Mucosa of rectum (tissue), 2 donors: ENCODE results near the gene C16orf78.
"Not testable (repeated sequence)": the region's sequence is repeated elsewhere in the genome, so short reads cannot be mapped to it uniquely, and the experiment has no call there.

Experiments used
- H3K27ac ChIP-seq, 2 donors: one replicate each; pipeline ENCODE4 v1.7.0; 2013; ENCODE audit warnings: inconsistent platforms in 2 of 2, low read depth in 2 of 2, low read length in 2 of 2
- H3K27me3 ChIP-seq, 2 donors: one replicate each; pipeline ENCODE4 v1.7.0; 2013; ENCODE audit warnings: low read length in 2 of 2; ENCODE audit not compliant: control insufficient read depth in 2 of 2, insufficient read depth in 2 of 2
- H3K36me3 ChIP-seq, 2 donors: one replicate each; pipeline ENCODE4 v1.7.0; 2013; ENCODE audit warnings: low read length in 2 of 2; ENCODE audit not compliant: control insufficient read depth in 2 of 2, insufficient read depth in 2 of 2
- H3K4me1 ChIP-seq, 2 donors: one replicate each; pipeline ENCODE4 v1.7.0; 2013; ENCODE audit warnings: low read length in 2 of 2, mild to moderate bottlenecking in 1 of 2; ENCODE audit not compliant: control insufficient read depth in 2 of 2, insufficient read depth in 2 of 2
- H3K4me3 ChIP-seq, 2 donors: one replicate each; pipeline ENCODE4 v1.7.0; 2013; ENCODE audit warnings: low read length in 2 of 2
- H3K9ac ChIP-seq, 2 donors: one replicate each; pipeline ENCODE4 v1.7.0; 2013; ENCODE audit warnings: low read length in 2 of 2, low read depth in 1 of 2, mild to moderate bottlenecking in 1 of 2
- H3K9me3 ChIP-seq, 2 donors: one replicate each; pipeline ENCODE4 v1.7.0; 2013; ENCODE audit warnings: low read length in 2 of 2; ENCODE audit not compliant: control insufficient read depth in 2 of 2
- donor health status: healthy.
- donor health status: Normal muscosa, but diverticular disease.

Gene C16orf78

DNA sequence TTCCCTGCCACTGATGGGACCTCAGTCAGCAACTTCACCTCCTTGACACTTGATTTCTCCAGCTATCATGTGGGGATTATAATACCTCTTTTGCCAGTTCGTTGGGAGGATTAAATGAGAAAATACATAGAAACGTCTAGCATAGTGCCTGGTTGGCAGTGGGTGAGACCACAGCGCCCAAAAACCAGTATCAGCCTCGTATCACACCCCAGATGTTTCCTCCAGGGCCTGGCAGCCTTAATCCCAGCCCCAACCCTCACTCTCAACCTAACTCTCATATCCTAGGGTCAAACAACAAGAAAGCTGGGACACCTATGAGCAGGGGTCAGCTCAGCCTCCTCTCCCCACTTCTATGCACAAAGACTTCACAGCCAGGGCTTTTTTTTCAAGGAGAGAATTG lies 14.0 kb upstream of the C16orf78 start:
- Histone ChIP-seq H3K36me3 (no peaks in the 10 kb centered on the region), H3K27me3 (no peaks in the 10 kb centered on the region), H3K9ac (no peak overlapping the region), H3K4me1 (peaks cover 4 to 7% of the 10 kb centered on the region in 2 donors), H3K4me3 (no peak overlapping the region), H3K9me3 (no peaks in the 10 kb centered on the region), H3K27ac (no peak overlapping the region)

DNA sequence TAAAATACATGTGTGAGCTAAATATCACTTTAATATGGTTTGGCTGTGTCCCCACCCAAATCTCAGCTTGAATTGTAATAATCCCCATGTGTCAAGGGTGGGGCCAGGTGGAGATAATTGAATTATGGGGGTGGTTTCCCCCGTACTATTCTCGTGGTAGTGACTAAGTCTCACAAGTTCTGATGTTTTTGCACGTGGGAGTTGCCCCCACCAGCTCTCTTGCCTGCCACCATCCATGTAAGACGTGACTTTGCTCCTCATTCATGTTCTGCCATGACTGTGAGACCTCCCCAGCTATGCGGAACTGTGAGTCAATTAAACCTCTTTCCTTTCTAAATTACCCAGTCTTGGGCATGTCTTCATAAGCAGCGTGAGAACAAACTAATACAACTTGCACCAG lies 11.9 kb upstream of the C16orf78 start:
- H3K9ac ChIP-seq, H3K27me3 ChIP-seq, H3K4me1 ChIP-seq, H3K4me3 ChIP-seq, H3K27ac ChIP-seq, H3K36me3 ChIP-seq, H3K9me3 ChIP-seq: not testable (repeated sequence)

DNA sequence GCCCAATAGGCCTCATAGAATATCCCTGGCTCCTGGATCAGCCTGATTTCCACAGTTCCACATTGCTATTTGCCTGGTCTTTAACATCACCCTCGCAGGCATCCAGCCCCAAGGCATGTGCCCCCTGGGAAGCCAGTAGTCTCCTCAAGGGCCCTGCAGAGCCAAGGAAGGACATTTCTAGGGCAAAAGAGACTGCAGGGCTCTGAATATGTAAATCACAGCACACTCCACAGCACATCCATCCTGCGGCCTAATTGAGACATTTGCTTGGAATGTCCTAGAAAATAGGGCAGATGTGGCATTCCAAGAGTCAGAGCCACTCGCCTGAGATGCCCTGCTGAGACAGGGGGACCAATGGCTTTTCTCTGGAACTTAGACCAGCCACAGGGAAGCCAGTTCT lies 11.4 kb upstream of the C16orf78 start:
- no peaks in the 10 kb centered on the region for H3K4me1 ChIP-seq
- no peaks in the 10 kb centered on the region for H3K27me3 ChIP-seq
- no peaks in the 10 kb centered on the region for H3K9me3 ChIP-seq
- H3K4me3 ChIP-seq = no peak overlapping the region
- H3K36me3 ChIP-seq = no peaks in the 10 kb centered on the region
- H3K27ac ChIP-seq = no peak overlapping the region
- H3K9ac ChIP-seq = no peak overlapping the region

DNA sequence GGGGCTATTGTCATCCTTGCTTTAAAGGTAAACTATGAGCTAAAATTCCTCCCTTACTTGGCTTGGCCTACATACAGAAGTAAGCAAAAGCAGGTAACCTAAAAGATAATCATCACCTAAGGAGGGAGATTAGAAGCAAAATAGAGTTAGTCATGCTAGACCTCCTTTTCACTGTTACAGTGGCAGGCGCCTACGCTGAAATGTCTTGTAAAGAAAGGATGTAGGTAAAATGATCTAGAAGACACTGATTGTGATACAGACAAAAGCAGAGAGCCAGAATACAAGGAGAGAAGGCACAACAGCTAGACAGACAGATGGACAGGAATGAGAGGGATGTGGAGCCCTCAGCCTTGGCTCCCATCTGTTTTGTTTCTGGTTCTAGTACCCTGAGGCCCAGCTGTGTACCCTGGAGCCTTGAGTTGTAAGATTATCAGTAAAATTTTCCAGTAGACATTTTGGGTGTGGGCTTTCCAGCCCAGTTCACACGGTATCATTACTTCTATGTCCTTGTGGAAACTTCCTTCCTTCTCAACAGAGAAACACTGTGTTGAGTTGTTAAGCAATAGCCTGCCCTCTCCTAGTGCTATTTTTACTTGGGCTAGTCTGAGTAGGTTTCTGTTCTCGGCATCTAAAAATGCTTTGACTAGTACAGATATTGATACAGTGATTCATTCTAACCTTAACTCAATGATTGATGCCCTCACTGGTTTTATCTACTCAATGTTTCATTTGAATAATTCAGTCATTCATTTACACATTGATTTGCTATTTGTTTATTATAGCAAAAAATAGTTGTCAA lies 7.7 kb upstream of the C16orf78 start:
- Histone ChIP-seq H3K9me3 (no peaks in the 10 kb centered on the region), H3K9ac (no peak overlapping the region), H3K4me1 (no peaks in the 10 kb centered on the region), H3K36me3 (no peaks in the 10 kb centered on the region), H3K27me3 (no peaks in the 10 kb centered on the region), H3K27ac (peak overlapping the region; percentile 33 to 38), H3K4me3 (no peak overlapping the region)

DNA sequence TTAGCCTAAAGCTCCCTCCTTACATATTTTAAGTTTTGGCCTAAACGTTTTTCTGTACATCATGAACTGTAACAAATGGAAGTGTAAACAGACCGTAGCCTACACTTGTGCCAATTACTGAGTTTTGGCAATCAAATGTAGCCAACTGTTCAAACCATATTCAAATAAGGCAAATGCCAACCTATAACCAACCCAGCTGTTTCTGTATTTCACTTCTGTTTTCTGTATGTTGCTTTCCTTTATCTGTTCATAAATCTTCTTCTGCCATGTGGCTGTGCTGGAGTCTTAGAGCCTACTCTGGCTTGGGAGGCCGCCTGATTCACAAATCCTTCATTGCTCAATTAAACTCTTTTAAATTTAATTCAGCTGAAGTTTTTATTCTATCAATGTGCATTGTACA lies 6.9 kb upstream of the C16orf78 start:
- no peaks in the 10 kb centered on the region for H3K4me1 ChIP-seq
- H3K36me3 ChIP-seq = no peaks in the 10 kb centered on the region
- no peaks in the 10 kb centered on the region for H3K9me3 ChIP-seq
- H3K27ac ChIP-seq = peak overlapping the region; percentile 27 to 38
- H3K27me3 ChIP-seq = no peaks in the 10 kb centered on the region
- no peak overlapping the region for H3K4me3 ChIP-seq
- no peak overlapping the region for H3K9ac ChIP-seq

DNA sequence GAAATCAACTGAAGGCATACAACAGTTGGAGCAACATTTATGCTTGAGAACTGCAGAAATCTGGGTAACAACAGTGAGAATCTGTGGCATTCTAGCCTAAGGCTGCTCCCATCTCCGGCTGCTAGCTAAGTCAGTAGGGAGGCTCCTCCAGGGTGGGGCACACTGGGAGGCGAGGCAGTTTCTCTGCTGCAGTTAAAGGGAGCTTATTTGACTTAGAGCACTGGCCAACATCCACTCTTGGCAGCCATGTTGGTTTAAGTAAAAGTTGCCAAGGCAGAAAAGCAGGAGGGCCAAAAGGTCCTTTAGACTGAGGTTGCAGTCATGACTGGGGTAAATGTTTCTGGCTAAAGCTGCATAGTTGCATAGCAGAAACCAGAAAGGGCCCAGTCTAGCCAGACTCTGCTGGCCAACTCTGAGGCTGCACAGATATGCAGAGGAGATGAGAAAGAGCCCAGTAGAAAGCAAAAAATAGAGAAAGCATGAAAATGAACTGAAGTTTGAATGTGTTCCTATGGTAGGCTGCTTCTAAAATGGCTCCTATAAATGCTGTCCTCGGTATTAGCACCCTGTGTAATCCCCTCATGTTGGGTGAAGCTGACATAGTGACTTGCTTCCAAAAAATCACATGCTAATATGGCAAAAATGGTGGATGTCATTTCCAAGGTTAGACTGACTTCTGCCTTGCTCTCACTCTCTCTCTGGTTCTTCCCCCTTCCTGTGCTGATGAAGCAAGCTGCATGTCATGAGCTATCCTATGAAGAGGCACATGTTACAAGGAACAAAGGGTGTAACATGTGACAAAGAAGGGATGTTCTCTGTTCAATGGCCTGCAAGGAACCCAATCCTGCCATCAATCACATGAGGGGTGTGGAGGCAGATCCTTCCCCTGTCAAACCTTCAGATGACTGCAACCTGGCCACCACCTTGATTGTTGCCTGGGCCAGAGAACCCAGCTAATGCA lies 3.7 kb upstream of the C16orf78 start:
- no peak overlapping the region for H3K9ac ChIP-seq
- no peak overlapping the region for H3K27ac ChIP-seq
- H3K36me3 ChIP-seq = no peaks in the 10 kb centered on the region
- no peaks in the 10 kb centered on the region for H3K27me3 ChIP-seq
- no peaks in the 10 kb centered on the region for H3K4me1 ChIP-seq
- H3K4me3 ChIP-seq = no peak overlapping the region
- H3K9me3 ChIP-seq = peaks cover 0 to 2% of the 10 kb centered on the region in 2 donors

DNA sequence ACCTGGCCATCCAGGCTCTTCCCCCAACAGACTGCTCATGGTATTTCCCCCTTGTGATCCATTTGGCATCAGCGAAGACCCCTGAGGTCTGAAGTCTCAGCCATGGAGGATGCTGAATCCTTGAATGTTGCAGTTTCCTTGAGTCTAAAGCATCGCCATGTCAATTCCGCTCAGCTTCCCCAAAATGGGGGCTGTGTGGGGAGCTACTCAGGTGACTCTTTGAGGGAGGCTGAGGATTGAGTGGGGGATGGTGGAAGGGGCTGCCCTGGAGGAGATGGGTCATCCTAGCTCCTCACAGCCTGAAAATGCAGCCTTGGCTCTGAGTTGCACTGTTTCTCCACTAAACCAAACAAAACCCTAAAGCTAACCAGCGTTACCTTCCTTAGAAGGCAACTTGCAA lies 2.6 kb downstream of the C16orf78 start:
- Histone ChIP-seq H3K27me3 (no peaks in the 10 kb centered on the region), H3K9me3 (peaks cover 0 to 2% of the 10 kb centered on the region in 2 donors), H3K4me1 (no peaks in the 10 kb centered on the region), H3K4me3 (no peak overlapping the region), H3K27ac (no peak overlapping the region), H3K9ac (no peak overlapping the region), H3K36me3 (no peaks in the 10 kb centered on the region)

DNA sequence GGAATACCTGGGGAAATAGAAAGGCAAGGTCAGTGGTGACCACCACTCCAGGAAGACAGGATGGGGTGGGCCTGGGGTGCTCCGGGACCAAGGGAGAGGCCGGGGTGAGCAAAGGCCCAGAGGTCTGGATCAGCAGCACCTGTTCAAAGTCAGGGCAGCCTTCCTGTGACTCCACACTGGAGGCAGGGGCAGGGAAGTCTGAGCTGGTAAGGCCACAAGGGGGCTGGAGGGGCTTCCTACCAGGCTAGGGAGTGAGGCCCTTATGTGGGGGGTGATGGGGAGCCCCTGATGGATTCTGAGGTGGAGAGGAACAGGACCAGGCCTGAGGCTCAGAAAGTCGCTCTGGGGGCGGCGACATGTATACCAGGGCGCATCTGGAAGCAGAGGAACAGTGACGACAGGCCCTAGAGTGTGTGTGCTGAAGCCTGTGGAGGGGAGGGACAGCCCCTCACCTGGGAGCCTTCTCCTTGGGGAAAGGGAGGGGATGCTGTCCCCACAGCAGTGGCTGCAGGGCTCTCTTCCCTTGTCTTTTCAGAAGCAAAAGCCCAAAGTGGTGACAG lies 3.7 kb downstream of the C16orf78 start:
- Histone ChIP-seq H3K9me3 (peaks cover 0 to 2% of the 10 kb centered on the region in 2 donors), H3K4me3 (no peak overlapping the region), H3K27ac (no peak overlapping the region), H3K27me3 (no peaks in the 10 kb centered on the region), H3K4me1 (no peaks in the 10 kb centered on the region), H3K36me3 (no peaks in the 10 kb centered on the region), H3K9ac (no peak overlapping the region)

DNA sequence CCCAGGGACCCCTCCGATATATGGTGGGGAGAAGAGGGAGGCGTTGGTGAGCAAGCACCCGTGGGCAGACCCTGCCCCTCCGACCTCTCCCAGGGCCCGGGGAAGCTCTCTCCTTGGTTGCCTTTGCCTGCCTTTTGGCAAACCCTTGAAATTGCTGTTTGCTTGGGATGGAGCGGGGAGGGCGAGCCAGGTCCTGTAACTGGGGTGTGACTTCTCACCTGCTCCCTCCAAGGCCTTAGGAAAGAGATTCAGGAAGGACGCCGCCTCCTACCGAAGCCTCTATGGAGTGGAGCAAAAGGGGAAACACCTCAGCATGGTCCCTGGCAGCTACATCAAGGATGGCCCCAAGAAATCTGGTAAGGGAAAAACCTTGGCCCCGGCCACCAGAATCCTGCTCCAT lies 4.6 kb downstream of the C16orf78 start:
- Histone ChIP-seq H3K4me1 (no peaks in the 10 kb centered on the region), H3K36me3 (no peaks in the 10 kb centered on the region), H3K4me3 (no peak overlapping the region), H3K9ac (no peak overlapping the region), H3K9me3 (peaks cover 0 to 2% of the 10 kb centered on the region in 2 donors), H3K27ac (no peak overlapping the region), H3K27me3 (no peaks in the 10 kb centered on the region)

DNA sequence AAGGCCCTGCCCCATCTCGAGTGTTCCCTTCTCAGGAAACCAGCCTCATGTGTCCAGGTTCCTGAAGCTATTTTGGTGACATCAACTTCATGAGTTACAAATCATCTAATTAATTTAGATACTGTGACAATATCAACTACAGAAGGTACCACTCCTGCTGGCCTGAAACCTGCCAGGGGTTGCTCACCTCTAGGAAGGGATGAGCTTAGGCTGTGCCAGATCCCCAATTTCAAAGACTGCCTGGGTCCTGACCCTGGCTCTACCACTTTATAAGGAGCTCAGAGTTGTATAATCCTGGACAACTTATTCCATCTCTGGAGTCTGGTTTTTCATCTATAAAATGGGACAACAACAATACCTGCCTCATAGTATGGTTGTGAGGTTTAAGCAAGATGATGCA lies 5.2 kb downstream of the C16orf78 start:
- H3K4me3 ChIP-seq = no peak overlapping the region
- H3K9me3 ChIP-seq = peaks cover 0 to under 1% of the 10 kb centered on the region in 2 donors
- no peaks in the 10 kb centered on the region for H3K4me1 ChIP-seq
- H3K36me3 ChIP-seq = no peaks in the 10 kb centered on the region
- H3K9ac ChIP-seq = no peak overlapping the region
- H3K27ac ChIP-seq = no peak overlapping the region
- no peaks in the 10 kb centered on the region for H3K27me3 ChIP-seq
